Panc1 (cell line): Measurements from ENCODE around the gene EXOC3L1. TPM values are rescaled to one million over a fixed set of nuclear protein-coding genes. Genes with fewer than 3 reads are reported as not detected.

ENCODE experiments used
- ATAC-seq: fragments of 200-7000 bp; cut with Tn5 transposase; 2 replicates; pipeline ENCODE4 v1.9.1; 2020; ENCODE audit warnings: mild to moderate bottlenecking, moderate library complexity
- BruUV-seq: library from RNA; stranded (reverse); fragments of 400-500 nt; replicated peaks from 2 replicates; lab custom pipeline; 2021; lab: Mats Ljungman, UMichigan
- CTCF ChIA-PET: fragments of 300-600 bp; sonication (Branson Sonifier 250); formaldehyde crosslinking; loops from one replicate; lab custom pipeline; 2022; ENCODE audit warnings: antibody characterized with exemption; lab: Charles Lee
- POLR2A ChIA-PET: fragments of 300-600 bp; sonication (Branson Sonifier 250); formaldehyde crosslinking; loops from one replicate; lab custom pipeline; 2022; ENCODE audit warnings: antibody characterized with exemption; lab: Charles Lee
- DNase-seq: peaks from one replicate; pipeline ENCODE4 v3.0.0-alpha.2; 2010; ENCODE audit warnings: low read depth, low spot score
- H3K27ac ChIP-seq: 2 replicates; pipeline ENCODE4 v1.5.1; 2011; ENCODE audit warnings: mild to moderate bottlenecking, low read length, inconsistent platforms
- H3K27me3 ChIP-seq: fragments of 200-500 bp; sonication (Bioruptor generic); 2 replicates; pipeline ENCODE4 v1.6.0; 2014; ENCODE audit warnings: low read length, inconsistent platforms; ENCODE audit not compliant: control insufficient read depth, insufficient read depth
- H3K36me3 ChIP-seq: fragments of 200-500 bp; sonication (Bioruptor generic); 2 replicates; pipeline ENCODE4 v1.5.1; 2014; ENCODE audit warnings: inconsistent platforms, mild to moderate bottlenecking, low read length, moderate library complexity; ENCODE audit not compliant: control insufficient read depth, insufficient read depth
- H3K4me1 ChIP-seq: 2 replicates; pipeline ENCODE4 v1.5.1; 2011; ENCODE audit warnings: inconsistent platforms, mild to moderate bottlenecking, low read length, moderate library complexity; ENCODE audit not compliant: control insufficient read depth, insufficient read depth
- H3K4me3 ChIP-seq, 2 experiments: 2 replicates each; pipeline ENCODE4 v1.5.1; 2011 to 2012; ENCODE audit warnings: low read depth in 2 of 2, low read length in 2 of 2, mild to moderate bottlenecking in 2 of 2, inconsistent platforms in 1 of 2, moderate library complexity in 1 of 2
- H3K9me3 ChIP-seq: fragments of 200-500 bp; sonication (Bioruptor generic); 2 replicates; pipeline ENCODE4 v1.5.1; 2014; ENCODE audit warnings: low read depth, mild to moderate bottlenecking, inconsistent platforms, low read length, moderate library complexity; ENCODE audit not compliant: control insufficient read depth, insufficient read depth
- POLR2AphosphoS5 ChIP-seq: IDR thresholded peaks from 2 replicates; pipeline ENCODE4 v1.6.1; 2012; ENCODE audit warnings: mild to moderate bottlenecking, low read depth, low read length, moderate library complexity
- SIN3A ChIP-seq: IDR thresholded peaks from 2 replicates; pipeline ENCODE4 v1.6.1; 2012; ENCODE audit warnings: low read depth, mild to moderate bottlenecking, low read length, moderate library complexity, borderline replicate concordance; ENCODE audit not compliant: insufficient read depth
- TCF7L2 ChIP-seq: IDR thresholded peaks from 2 replicates; pipeline ENCODE4 v1.6.1; 2011; ENCODE audit warnings: mild to moderate bottlenecking, low read depth, low read length, inconsistent platforms
- in situ Hi-C: cut with HindIII; loops from 2 replicates; pipeline ENCODE4 v1.10.0; 2016; ENCODE audit warnings: low sequenced_read_pairs, low pct_unique_long_range_greater_than_20kb
- intact Hi-C: fragments of 100-400 bp; cut with micrococcal nuclease; formaldehyde crosslinking; loops from one replicate; pipeline ENCODE4 v1.10.0; 2022; ENCODE audit not compliant: unreplicated experiment
- total RNA-seq: library from RNA; stranded (reverse); gene quantifications from one replicate; pipeline ENCODE4 v1.2.1, GENCODE V29; 2021; ENCODE audit not compliant: unreplicated experiment
- TF ChIP-seq, protein P1 (sequence below), 2 experiments: IDR thresholded peaks; 2 replicates each; pipeline ENCODE4 v1.6.1; 2011 to 2012; ENCODE audit warnings: low read depth in 2 of 2, control low read depth in 1 of 2, low read length in 1 of 2, mild to moderate bottlenecking in 1 of 2, moderate library complexity in 1 of 2; ENCODE audit not compliant: insufficient read depth in 1 of 2
- TF ChIP-seq, protein P2 (sequence below): fragments of 450-650 bp; IDR thresholded peaks from 2 replicates; pipeline ENCODE4 v1.5.1; 2017; ENCODE audit warnings: mild to moderate bottlenecking

Gene EXOC3L1
- total RNA-seq, 1 experiment from 2014 or later = 0.41 TPM

DNA sequence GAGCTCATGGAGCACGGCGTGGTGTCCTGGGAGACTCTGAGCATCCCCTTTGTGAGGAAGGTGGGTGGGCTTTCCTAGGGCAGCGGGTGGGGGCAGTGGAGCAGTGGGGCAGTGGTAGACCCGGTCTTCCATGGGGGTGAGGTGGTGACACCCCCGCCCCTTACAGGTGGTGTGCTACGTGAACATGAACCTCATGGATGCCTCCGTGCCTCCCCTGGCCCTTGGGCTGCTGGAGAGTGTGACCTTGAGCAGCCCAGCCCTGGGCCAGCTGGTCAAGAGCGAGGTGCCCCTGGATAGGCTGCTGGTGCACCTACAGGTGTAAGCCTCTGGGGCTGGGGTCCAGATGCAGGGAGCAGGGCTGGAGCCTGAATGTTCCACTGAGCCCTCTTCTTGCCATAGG lies 10.6 kb upstream of the EXOC3L1 start:
- TF ChIP-seq, protein P1, sequence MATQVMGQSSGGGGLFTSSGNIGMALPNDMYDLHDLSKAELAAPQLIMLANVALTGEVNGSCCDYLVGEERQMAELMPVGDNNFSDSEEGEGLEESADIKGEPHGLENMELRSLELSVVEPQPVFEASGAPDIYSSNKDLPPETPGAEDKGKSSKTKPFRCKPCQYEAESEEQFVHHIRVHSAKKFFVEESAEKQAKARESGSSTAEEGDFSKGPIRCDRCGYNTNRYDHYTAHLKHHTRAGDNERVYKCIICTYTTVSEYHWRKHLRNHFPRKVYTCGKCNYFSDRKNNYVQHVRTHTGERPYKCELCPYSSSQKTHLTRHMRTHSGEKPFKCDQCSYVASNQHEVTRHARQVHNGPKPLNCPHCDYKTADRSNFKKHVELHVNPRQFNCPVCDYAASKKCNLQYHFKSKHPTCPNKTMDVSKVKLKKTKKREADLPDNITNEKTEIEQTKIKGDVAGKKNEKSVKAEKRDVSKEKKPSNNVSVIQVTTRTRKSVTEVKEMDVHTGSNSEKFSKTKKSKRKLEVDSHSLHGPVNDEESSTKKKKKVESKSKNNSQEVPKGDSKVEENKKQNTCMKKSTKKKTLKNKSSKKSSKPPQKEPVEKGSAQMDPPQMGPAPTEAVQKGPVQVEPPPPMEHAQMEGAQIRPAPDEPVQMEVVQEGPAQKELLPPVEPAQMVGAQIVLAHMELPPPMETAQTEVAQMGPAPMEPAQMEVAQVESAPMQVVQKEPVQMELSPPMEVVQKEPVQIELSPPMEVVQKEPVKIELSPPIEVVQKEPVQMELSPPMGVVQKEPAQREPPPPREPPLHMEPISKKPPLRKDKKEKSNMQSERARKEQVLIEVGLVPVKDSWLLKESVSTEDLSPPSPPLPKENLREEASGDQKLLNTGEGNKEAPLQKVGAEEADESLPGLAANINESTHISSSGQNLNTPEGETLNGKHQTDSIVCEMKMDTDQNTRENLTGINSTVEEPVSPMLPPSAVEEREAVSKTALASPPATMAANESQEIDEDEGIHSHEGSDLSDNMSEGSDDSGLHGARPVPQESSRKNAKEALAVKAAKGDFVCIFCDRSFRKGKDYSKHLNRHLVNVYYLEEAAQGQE (IDR thresholded peaks at IDR 0.05; ENCODE audit: insufficient read depth in 1 of 2, low read depth in 2 of 2, low read length in 1 of 2) = no peak
- TF ChIP-seq, protein P2, sequence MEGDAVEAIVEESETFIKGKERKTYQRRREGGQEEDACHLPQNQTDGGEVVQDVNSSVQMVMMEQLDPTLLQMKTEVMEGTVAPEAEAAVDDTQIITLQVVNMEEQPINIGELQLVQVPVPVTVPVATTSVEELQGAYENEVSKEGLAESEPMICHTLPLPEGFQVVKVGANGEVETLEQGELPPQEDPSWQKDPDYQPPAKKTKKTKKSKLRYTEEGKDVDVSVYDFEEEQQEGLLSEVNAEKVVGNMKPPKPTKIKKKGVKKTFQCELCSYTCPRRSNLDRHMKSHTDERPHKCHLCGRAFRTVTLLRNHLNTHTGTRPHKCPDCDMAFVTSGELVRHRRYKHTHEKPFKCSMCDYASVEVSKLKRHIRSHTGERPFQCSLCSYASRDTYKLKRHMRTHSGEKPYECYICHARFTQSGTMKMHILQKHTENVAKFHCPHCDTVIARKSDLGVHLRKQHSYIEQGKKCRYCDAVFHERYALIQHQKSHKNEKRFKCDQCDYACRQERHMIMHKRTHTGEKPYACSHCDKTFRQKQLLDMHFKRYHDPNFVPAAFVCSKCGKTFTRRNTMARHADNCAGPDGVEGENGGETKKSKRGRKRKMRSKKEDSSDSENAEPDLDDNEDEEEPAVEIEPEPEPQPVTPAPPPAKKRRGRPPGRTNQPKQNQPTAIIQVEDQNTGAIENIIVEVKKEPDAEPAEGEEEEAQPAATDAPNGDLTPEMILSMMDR = no peak
- TF ChIP-seq SIN3A (no peak), TCF7L2 (no peak), POLR2AphosphoS5 (no peak)
- DNase-seq = no peak
- Histone ChIP-seq H3K4me1 (peaks cover 14% of the 10 kb centered on the region), H3K27ac (no peak overlapping the region), H3K4me3 (no peak overlapping the region), H3K9me3 (no peaks in the 10 kb centered on the region), H3K36me3 (peaks cover under 1% of the 10 kb centered on the region), H3K27me3 (no peaks in the 10 kb centered on the region)
- CTCF ChIA-PET = interaction anchor here (0.6 kb wide), 1 partner anchor 231 kb away, joined by 5 read pairs; no protein-coding TSS in a partner anchor
- no peak for ATAC-seq
- POLR2A ChIA-PET = no interaction called here
- intact Hi-C loops = no loop called here
- in situ Hi-C loops = no loop called here
- no TSS peak for BruUV-seq

DNA sequence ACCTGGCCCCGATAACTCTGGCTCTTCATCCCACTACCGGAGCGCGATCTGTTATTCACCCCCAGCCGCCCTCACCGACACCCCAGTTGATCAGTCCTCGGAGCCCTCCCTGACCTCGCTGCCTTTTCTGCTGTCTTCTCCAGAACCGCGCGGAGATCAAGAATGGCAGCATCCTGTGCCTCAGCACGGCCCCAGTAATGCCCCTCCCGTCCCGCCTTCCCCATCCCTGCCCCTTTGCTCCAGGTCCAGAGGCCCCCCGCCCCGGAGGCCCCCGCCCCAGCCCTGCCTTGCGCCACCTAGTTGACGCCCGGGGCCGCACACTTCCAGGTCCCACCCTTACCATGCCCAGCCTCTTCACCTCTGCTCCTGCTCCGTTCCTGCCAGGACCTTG lies 9.9 kb upstream of the EXOC3L1 start:
- no peak overlapping the region for H3K27ac ChIP-seq
- no peak overlapping the region for H3K4me3 ChIP-seq
- peaks cover 14% of the 10 kb centered on the region for H3K4me1 ChIP-seq
- no peaks in the 10 kb centered on the region for H3K9me3 ChIP-seq
- in situ Hi-C loops (no loop called here), intact Hi-C loops (no loop called here)
- no peaks in the 10 kb centered on the region for H3K27me3 ChIP-seq
- TF ChIP-seq TCF7L2 (no peak), SIN3A (no peak), POLR2AphosphoS5 (no peak)
- TF ChIP-seq, protein P1 (IDR thresholded peaks at IDR 0.05; ENCODE audit: insufficient read depth in 1 of 2, low read depth in 2 of 2, low read length in 1 of 2) = no peak
- TF ChIP-seq, protein P2 = no peak; the same call in 1 of the 2 replicates
- CTCF ChIA-PET = interaction anchor here (0.6 kb wide), 1 partner anchor 232 kb away, joined by 5 read pairs; no protein-coding TSS in a partner anchor
- ATAC-seq (no peak), DNase-seq (no peak)
- POLR2A ChIA-PET = no interaction called here
- H3K36me3 ChIP-seq = peaks cover 3% of the 10 kb centered on the region
- no TSS peak for BruUV-seq
